ENCODE measurements around the gene PCMT1. TPM values are rescaled to one million over a fixed set of nuclear protein-coding genes. Genes with fewer than 3 reads are reported as not detected.

Gene PCMT1
- total and polyA plus RNA-seq, 12 donors: 15.9 to 113 (median 61.4) TPM

DNA sequence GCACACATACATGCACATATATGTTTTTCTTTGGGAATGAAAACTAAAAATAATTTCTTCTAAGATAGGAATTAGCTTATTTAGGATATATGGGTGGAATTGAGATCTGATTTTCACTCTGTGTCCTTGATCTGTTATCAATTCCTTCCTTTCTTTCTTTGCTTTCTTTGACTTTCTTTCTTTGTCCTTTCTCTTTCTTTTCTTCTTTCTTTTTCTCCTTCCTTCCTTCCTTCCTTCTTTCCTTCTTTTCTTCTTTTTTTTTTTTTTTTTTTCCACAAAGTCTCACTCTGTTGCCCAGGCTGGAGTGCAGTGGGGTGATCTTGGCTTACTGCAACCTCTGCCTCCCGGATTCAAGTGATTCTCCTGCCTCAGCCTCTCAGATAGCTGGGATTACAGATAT lies 28.1 kb downstream of the PCMT1 start:
- 95 to 100% (median 98%) methylated on average over 1 of the region's 1 CpG for WGBS, 4 donors

DNA sequence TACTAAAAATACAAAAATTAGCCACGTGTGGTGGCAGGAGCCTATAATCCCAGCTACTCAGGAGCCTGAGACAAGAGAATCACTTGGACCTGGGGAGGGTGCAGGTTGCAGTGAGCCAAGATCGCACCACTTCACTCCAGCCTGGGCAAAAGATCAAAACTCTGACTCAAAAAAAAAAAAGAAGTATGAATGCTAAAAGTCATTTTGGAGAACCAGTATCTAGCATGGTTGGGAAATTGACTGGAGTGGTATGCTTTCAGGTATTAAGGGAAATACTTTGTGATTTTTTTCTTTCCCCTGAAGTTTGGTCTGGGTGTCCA lies 30.1 kb downstream of the PCMT1 start:
- no peaks in the 10 kb centered on the region for H3K4me1 ChIP-seq (replicated peaks in 1 of 2)
- no peak overlapping the region for H3K4me3 ChIP-seq
- H3K36me3 ChIP-seq (replicated peaks in 1 of 2): peaks cover 0 to 14% of the 10 kb centered on the region in 2 donors
- no peaks in the 10 kb centered on the region for H3K27me3 ChIP-seq
- intact Hi-C loops (cut with DNase I): no loop called here
- H3K9me3 ChIP-seq (replicated peaks in 1 of 3): no peaks in the 10 kb centered on the region
- 39 to 71% (median 54%) methylated on average over 2 of the region's 2 CpGs for WGBS, 4 donors
- H3K27ac ChIP-seq: no peak overlapping the region
- TF ChIP-seq, protein P1, sequence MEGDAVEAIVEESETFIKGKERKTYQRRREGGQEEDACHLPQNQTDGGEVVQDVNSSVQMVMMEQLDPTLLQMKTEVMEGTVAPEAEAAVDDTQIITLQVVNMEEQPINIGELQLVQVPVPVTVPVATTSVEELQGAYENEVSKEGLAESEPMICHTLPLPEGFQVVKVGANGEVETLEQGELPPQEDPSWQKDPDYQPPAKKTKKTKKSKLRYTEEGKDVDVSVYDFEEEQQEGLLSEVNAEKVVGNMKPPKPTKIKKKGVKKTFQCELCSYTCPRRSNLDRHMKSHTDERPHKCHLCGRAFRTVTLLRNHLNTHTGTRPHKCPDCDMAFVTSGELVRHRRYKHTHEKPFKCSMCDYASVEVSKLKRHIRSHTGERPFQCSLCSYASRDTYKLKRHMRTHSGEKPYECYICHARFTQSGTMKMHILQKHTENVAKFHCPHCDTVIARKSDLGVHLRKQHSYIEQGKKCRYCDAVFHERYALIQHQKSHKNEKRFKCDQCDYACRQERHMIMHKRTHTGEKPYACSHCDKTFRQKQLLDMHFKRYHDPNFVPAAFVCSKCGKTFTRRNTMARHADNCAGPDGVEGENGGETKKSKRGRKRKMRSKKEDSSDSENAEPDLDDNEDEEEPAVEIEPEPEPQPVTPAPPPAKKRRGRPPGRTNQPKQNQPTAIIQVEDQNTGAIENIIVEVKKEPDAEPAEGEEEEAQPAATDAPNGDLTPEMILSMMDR (IDR thresholded peaks at IDR 0.05): no peak
- TF ChIP-seq POLR2A (IDR thresholded peaks at IDR 0.05): no peak
- DNase-seq: peak in 1 of 7 donors; percentile 15

More for the DNA sequence above, 28.1 kb downstream of the PCMT1 start:
- H3K9me3 ChIP-seq (replicated peaks in 1 of 3): no peaks in the 10 kb centered on the region
- H3K36me3 ChIP-seq (replicated peaks in 1 of 2): peaks cover 0 to 17% of the 10 kb centered on the region in 2 donors
- no peak overlapping the region for H3K27ac ChIP-seq
- no peak for DNase-seq
- H3K4me3 ChIP-seq: no peak overlapping the region
- no peaks in the 10 kb centered on the region for H3K4me1 ChIP-seq (replicated peaks in 1 of 2)
- H3K27me3 ChIP-seq: no peaks in the 10 kb centered on the region
- intact Hi-C loops (cut with DNase I): no loop called here
- TF ChIP-seq, protein P1 (IDR thresholded peaks at IDR 0.05): no peak
- TF ChIP-seq POLR2A (IDR thresholded peaks at IDR 0.05): no peak

DNA sequence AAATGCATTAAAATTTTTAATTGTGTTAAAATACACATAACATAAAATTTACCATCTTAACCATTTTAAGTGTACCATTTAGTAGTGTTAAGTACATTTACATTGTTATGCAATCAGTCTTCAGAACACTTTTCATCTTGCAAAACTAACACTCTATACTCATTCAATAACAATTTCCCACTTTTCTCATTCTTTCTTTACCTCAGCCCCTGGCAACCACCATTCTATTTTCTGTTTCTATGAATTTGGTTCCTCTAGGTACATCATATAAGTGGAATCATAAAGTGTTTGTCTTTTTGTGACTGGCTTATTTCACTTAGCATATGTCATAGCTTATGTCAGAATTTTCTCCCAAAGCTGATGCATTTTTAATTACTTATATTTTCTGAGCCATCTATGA lies 32.2 kb downstream of the PCMT1 start:
- TF ChIP-seq POLR2A (IDR thresholded peaks at IDR 0.05): no peak
- TF ChIP-seq, protein P1 (IDR thresholded peaks at IDR 0.05): no peak
- no peaks in the 10 kb centered on the region for H3K9me3 ChIP-seq (replicated peaks in 1 of 3)
- no peaks in the 10 kb centered on the region for H3K27me3 ChIP-seq
- DNase-seq: no peak
- H3K4me1 ChIP-seq (replicated peaks in 1 of 2): no peaks in the 10 kb centered on the region
- H3K27ac ChIP-seq: no peak overlapping the region
- no peak overlapping the region for H3K4me3 ChIP-seq
- intact Hi-C loops (cut with DNase I): no loop called here
- peaks cover 0 to 8% of the 10 kb centered on the region in 2 donors for H3K36me3 ChIP-seq (replicated peaks in 1 of 2)

DNA sequence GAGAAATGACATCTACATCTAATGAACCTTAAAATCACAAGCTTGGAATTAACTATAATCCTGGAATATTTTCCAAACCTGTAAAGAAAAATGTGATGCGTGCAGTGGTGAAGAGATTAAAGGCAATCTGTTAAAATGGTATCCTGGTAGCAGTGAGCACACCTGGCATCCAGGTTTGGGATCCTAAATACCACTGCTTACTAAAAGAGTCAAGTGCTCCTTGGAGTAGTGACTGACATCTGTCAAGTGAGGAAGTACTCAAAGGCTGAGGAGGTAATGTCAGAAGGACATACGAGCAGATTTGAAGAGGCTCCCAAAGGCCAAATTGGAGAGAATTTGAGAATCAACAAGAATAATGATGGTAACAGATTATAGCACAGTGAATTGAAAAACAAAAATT lies 32.8 kb downstream of the PCMT1 start:
- no peak for TF ChIP-seq POLR2A (IDR thresholded peaks at IDR 0.05)
- TF ChIP-seq, protein P1 (IDR thresholded peaks at IDR 0.05): no peak
- 90 to 97% (median 95%) methylated on average over 2 of the region's 2 CpGs for WGBS, 4 donors
- Histone ChIP-seq H3K27me3 (no peaks in the 10 kb centered on the region), H3K27ac (no peak overlapping the region), H3K9me3 (replicated peaks in 1 of 3) (no peaks in the 10 kb centered on the region), H3K36me3 (replicated peaks in 1 of 2) (peaks cover 0 to 8% of the 10 kb centered on the region in 2 donors), H3K4me1 (replicated peaks in 1 of 2) (no peaks in the 10 kb centered on the region), H3K4me3 (no peak overlapping the region)
- intact Hi-C loops (cut with DNase I): no loop called here
- no peak for DNase-seq

Measured in adrenal gland (tissue), 12 donors.